GM12892 (cell line): Measurements from ENCODE around the gene CKAP2.

Experiments used
- POLR2A ChIP-seq: IDR thresholded peaks from 2 replicates; pipeline ENCODE4 v1.6.1; 2011; ENCODE audit warnings: low read depth, low read length, control low read depth
- POLR2AphosphoS5 ChIP-seq: IDR thresholded peaks from 2 replicates; pipeline ENCODE4 v1.6.1; 2011; ENCODE audit warnings: low read depth, low read length, control low read depth
- TAF1 ChIP-seq: IDR thresholded peaks from 2 replicates; pipeline ENCODE4 v1.6.1; 2011; ENCODE audit warnings: low read depth, mild to moderate bottlenecking, control low read depth, low read length, borderline replicate concordance

- TF ChIP-seq POLR2A (no peak), POLR2AphosphoS5 (no peak), TAF1 (no peak)
These were observed 49.3 kb upstream of the CKAP2 start, which contains the start of gene THSD1 for GRCh38 chr13:52405767-52406494.
